GM12878 (cell line): ENCODE measurements around the gene FREM3. TPM values are rescaled to one million over a fixed set of nuclear protein-coding genes. Genes with fewer than 3 reads are reported as not detected.

Source experiments
- ATAC-seq: fragments of 200-7000 bp; cut with Tn5 transposase; 3 replicates; pipeline ENCODE4 v1.9.1; 2020; ENCODE audit warnings: mild to moderate bottlenecking, moderate library complexity
- BruUV-seq: library from RNA; stranded (reverse); fragments of 400-500 nt; replicated peaks from 2 replicates; lab custom pipeline; 2021; lab: Mats Ljungman, UMichigan
- CTCF ChIA-PET: fragments of 300-600 bp; sonication (Branson Sonifier 250); formaldehyde crosslinking; extraction: SDS; loops from one replicate; lab custom pipeline; 2021; ENCODE audit warnings: inconsistent platforms; lab: Yijun Ruan, JAX
- POLR2A ChIA-PET: fragments of 350-600 bp; formaldehyde crosslinking; extraction: SDS; loops from one replicate; lab custom pipeline; 2021; ENCODE audit warnings: inconsistent platforms; lab: Charles Lee
- RAD21 ChIA-PET: fragments of 300-600 bp; sonication (Branson Sonifier 250); formaldehyde crosslinking; loops from one replicate; lab custom pipeline; 2023; ENCODE audit warnings: antibody characterized with exemption; ENCODE audit not compliant: unreplicated experiment; lab: Charles Lee
- SMC1A ChIA-PET: fragments of 300-600 bp; sonication (Branson Sonifier 250); formaldehyde crosslinking; loops from one replicate; lab custom pipeline; 2023; ENCODE audit not compliant: unreplicated experiment, uncharacterized antibody; lab: Charles Lee
- DNase-seq: peaks from one replicate; pipeline ENCODE4 v3.0.0-alpha.2; 2011; ENCODE audit warnings: low read depth, low spot score
- FAIRE-seq: peaks from 3 replicates; lab custom pipeline; 2011; peaks lifted over from hg19 to GRCh38; lab: Jason Lieb, UNC
- H2AFZ ChIP-seq: 2 replicates; pipeline ENCODE4 v1.6.0; 2011; ENCODE audit warnings: low read depth, low read length, control low read depth; ENCODE audit not compliant: control insufficient read depth
- H3K27ac ChIP-seq: 2 replicates; pipeline ENCODE4 v1.5.1; 2011; ENCODE audit warnings: control low read depth; ENCODE audit not compliant: control insufficient read depth, insufficient read depth
- H3K27me3 ChIP-seq, 2 experiments: replicated peaks in 1 of 2; 2 replicates each; pipeline versions ENCODE4 v1.6.0 to v1.6.1; 2011; ENCODE audit warnings: low read length in 1 of 2; ENCODE audit not compliant: control insufficient read depth in 2 of 2, insufficient read depth in 2 of 2
- H3K36me3 ChIP-seq, 2 experiments: 2 replicates each; pipeline ENCODE4 v1.5.1; 2011; ENCODE audit warnings: low read length in 1 of 2; ENCODE audit not compliant: control insufficient read depth in 2 of 2, insufficient read depth in 2 of 2
- H3K4me1 ChIP-seq: 2 replicates; pipeline ENCODE4 v1.6.1; 2011; ENCODE audit warnings: mild to moderate bottlenecking, low read length, moderate library complexity, mixed read lengths; ENCODE audit not compliant: control insufficient read depth, insufficient read depth
- H3K4me2 ChIP-seq: 2 replicates; pipeline ENCODE4 v1.6.0; 2011; ENCODE audit warnings: control low read depth; ENCODE audit not compliant: control insufficient read depth, insufficient read depth
- H3K4me3 ChIP-seq: fragments of 200-600 bp; sonication (generic); 2 replicates; pipeline ENCODE4 v1.5.1; 2016
- H3K79me2 ChIP-seq: 2 replicates; pipeline ENCODE4 v1.6.0; 2011; ENCODE audit warnings: low read length; ENCODE audit not compliant: control insufficient read depth, insufficient read depth
- H3K9ac ChIP-seq: 2 replicates; pipeline ENCODE4 v1.8.0; 2011; ENCODE audit warnings: low read length, control low read depth, mixed read lengths; ENCODE audit not compliant: control insufficient read depth, insufficient read depth
- H3K9me3 ChIP-seq: replicated peaks from 3 replicates; pipeline ENCODE4 v1.5.1; 2011; ENCODE audit warnings: mild to moderate bottlenecking, low read length; ENCODE audit not compliant: control insufficient read depth, insufficient read depth
- H4K20me1 ChIP-seq: 2 replicates; pipeline ENCODE4 v1.6.0; 2011; ENCODE audit not compliant: control insufficient read depth, insufficient read depth
- ATF3 ChIP-seq: IDR thresholded peaks from 2 replicates; pipeline ENCODE4 v1.6.1; 2011; ENCODE audit warnings: low read depth, mild to moderate bottlenecking, low read length, moderate library complexity, borderline replicate concordance; ENCODE audit errors: extremely low read depth
- ETV6 ChIP-seq, 2 experiments: fragments of 450-650 bp in 1 of 2; IDR thresholded peaks in 1 of 2; conservative IDR thresholded peaks in 1 of 2; 2 replicates each; pipeline ENCODE4 v1.6.1; 2014; ENCODE audit warnings: antibody characterized with exemption in 1 of 2, borderline replicate concordance in 1 of 2, low read depth in 1 of 2, mild to moderate bottlenecking in 1 of 2, moderate library complexity in 1 of 2
- MTA2 ChIP-seq: fragments of 450-650 bp; IDR thresholded peaks from 2 replicates; pipeline ENCODE4 v1.6.1; 2016; ENCODE audit warnings: low read depth, mild to moderate bottlenecking, moderate library complexity
- NBN ChIP-seq: fragments of 450-650 bp; IDR thresholded peaks from 2 replicates; pipeline ENCODE4 v1.6.1; 2016
- NFYB ChIP-seq: IDR thresholded peaks from 2 replicates; pipeline ENCODE4 v1.6.1; 2011; ENCODE audit warnings: low read depth, mild to moderate bottlenecking, low read length, improper control_type of control experiment, moderate library complexity; ENCODE audit not compliant: insufficient read depth
- RAD21 ChIP-seq: IDR thresholded peaks from 2 replicates; pipeline ENCODE4 v1.6.1; 2011; ENCODE audit warnings: mild to moderate bottlenecking, low read depth, low read length, moderate library complexity; ENCODE audit not compliant: insufficient read depth
- SMAD1 ChIP-seq: fragments of 450-650 bp; IDR thresholded peaks from 2 replicates; pipeline ENCODE4 v1.6.1; 2018; ENCODE audit warnings: mild to moderate bottlenecking, low read depth; ENCODE audit not compliant: partially characterized antibody
- TAF1 ChIP-seq: IDR thresholded peaks from 2 replicates; pipeline ENCODE4 v1.6.1; 2011; ENCODE audit warnings: mild to moderate bottlenecking, low read depth, low read length, borderline replicate concordance
- TCF12 ChIP-seq: IDR thresholded peaks from 2 replicates; pipeline ENCODE4 v1.6.1; 2011; ENCODE audit warnings: low read depth, mild to moderate bottlenecking, low read length
- TCF7 ChIP-seq: IDR thresholded peaks from 2 replicates; pipeline ENCODE4 v1.6.1; 2014; ENCODE audit warnings: antibody characterized with exemption, borderline replicate concordance
- WGBS: methylation state at CpG from one replicate; pipeline ENCODE4 v1.1.6; 2016; ENCODE audit warnings: low lambda C conversion rate; ENCODE audit not compliant: insufficient replicate concordance, insufficient coverage; ENCODE audit errors: missing lambda C conversion rate; 5-methylcytosine and 5-hydroxymethylcytosine counted together
- in situ Hi-C: fragments of 300-500 bp; cut with MboI; formaldehyde crosslinking; loops from 9 replicates; pipeline ENCODE4 v1.14.3; 2018; ENCODE audit warnings: mixed read lengths
- intact Hi-C: fragments of 100-400 bp; cut with micrococcal nuclease; formaldehyde crosslinking; loops from one replicate; pipeline ENCODE4 v1.14.2; 2022; ENCODE audit not compliant: unreplicated experiment
- polyA plus RNA-seq, 11 experiments: library from polyadenylated mRNA; depleted of rRNA in 4 of 11; unstranded in 6 of 11; stranded (reverse) in 5 of 11; fragments of >200 nt; fragmentation: Nextera tagmentation in 4 of 11; fragmentation: Illumina TruSeq in 1 of 11; extraction: Ambion mirVana in 4 of 11; extraction: Trizol in 1 of 11; gene quantifications; 1 replicate in 1 of 11; 2 replicates in 10 of 11; pipeline versions ENCODE4 v1.2.1 to v1.2.3, GENCODE V29; 2011 to 2016; ENCODE audit warnings: inconsistent platforms in 2 of 11, missing spikeins in 2 of 11, low read depth in 1 of 11
- total RNA-seq, 4 experiments: library from RNA; depleted of rRNA in 3 of 4; stranded (reverse); fragments of >200 nt in 3 of 4; fragmentation: Illumina TruSeq in 1 of 4; extraction: Trizol in 1 of 4; gene quantifications; 2 replicates each; pipeline versions ENCODE4 v1.2.1 to v1.2.3, GENCODE V29; 2013 to 2021
- TF ChIP-seq, protein P1 (sequence below): IDR thresholded peaks from 2 replicates; pipeline ENCODE4 v1.6.1; 2011; ENCODE audit warnings: low read depth, low read length, improper control_type of control experiment, borderline replicate concordance

The FREM3 gene
- total and polyA plus RNA-seq, 10 of the 15 experiments (the other 5 are each of a cell fraction or from before 2014, with no cell fraction given): not detected

DNA sequence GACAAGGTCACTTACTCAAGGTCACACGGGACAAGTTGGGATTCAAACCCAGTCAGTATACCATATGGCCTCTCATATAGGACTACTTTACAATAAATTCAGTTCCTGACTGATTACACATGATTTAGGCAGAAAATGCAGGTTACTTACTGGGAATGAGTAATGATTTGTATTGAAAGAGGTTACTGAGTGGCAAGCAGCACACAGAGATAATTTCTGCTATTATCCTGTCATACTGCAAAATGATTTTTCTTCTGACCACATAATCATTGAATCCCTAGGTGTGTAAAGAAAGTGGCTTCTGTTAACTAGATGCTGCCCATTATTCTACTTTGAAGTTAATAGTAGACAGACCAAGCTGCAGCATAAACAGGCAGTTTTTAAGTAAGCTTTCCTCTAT, 8.2 kb downstream of the FREM3 start:
- Histone ChIP-seq H3K4me1 (no peaks in the 10 kb centered on the region), H2AFZ (no peak overlapping the region), H3K9me3 (no peaks in the 10 kb centered on the region), H3K27ac (no peak overlapping the region), H3K4me3 (no peak overlapping the region), H3K9ac (no peak overlapping the region), H3K27me3 (no peaks in the 10 kb centered on the region), H3K79me2 (no peaks in the 10 kb centered on the region), H3K36me3 (no peaks in the 10 kb centered on the region), H3K4me2 (no peak overlapping the region), H4K20me1 (no peaks in the 10 kb centered on the region)
- WGBS: 45% methylated on average over 1 of the region's 1 CpG
- no peak for DNase-seq
- ChIA-PET CTCF (no interaction called here), SMC1A (no interaction called here), RAD21 (no interaction called here), POLR2A (no interaction called here)
- intact Hi-C loops: no loop called here
- BruUV-seq: no TSS peak
- FAIRE-seq: no peak
- TF ChIP-seq ATF3 (no peak), RAD21 (no peak), SMAD1 (no peak), ETV6 (conservative IDR thresholded peaks at IDR 0.05 in 1 of 2, IDR thresholded peaks at IDR 0.05 in 1 of 2; ENCODE audit: borderline replicate concordance in 1 of 2, low read depth in 1 of 2) (no peak), NFYB (no peak), TCF7 (no peak), NBN (no peak), TCF12 (no peak), TAF1 (no peak), MTA2 (no peak)
- TF ChIP-seq, protein P1, sequence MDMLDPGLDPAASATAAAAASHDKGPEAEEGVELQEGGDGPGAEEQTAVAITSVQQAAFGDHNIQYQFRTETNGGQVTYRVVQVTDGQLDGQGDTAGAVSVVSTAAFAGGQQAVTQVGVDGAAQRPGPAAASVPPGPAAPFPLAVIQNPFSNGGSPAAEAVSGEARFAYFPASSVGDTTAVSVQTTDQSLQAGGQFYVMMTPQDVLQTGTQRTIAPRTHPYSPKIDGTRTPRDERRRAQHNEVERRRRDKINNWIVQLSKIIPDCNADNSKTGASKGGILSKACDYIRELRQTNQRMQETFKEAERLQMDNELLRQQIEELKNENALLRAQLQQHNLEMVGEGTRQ: no peak
- in situ Hi-C loops: no loop called here
- ATAC-seq: no peak
